ENCODE data around the gene NFKB2.

The NFKB2 gene

GRCh38 chr10:102432162-102432950 lies 36.9 kb downstream of the NFKB2 start, which contains the start of gene CUEDC2:
Gene CUEDC2 (minus strand): TSS chr10:102432574. CDS start chr10:102425188, 7,386 bp downstream.
- peak within 1 kb of the TSS; percentile 88 for H3K4me3 ChIP-seq (ENCODE audit: low read length)
- no peak for TF ChIP-seq CTCF (conservative IDR thresholded peaks at IDR 0.05; ENCODE audit: low read depth, low read length)

GRCh38 chr10:102433619-102434046 lies 38.1 kb downstream of the NFKB2 start:
- no peak overlapping the region for H3K4me3 ChIP-seq (ENCODE audit: low read length)
- no peak for DNase-seq (ENCODE audit: low read depth)
- no peak for TF ChIP-seq CTCF (conservative IDR thresholded peaks at IDR 0.05; ENCODE audit: low read depth, low read length)

More at GRCh38 chr10:102432162-102432950, 36.9 kb downstream of the NFKB2 start, which contains the start of gene CUEDC2:
- peak; percentile 71 for DNase-seq (ENCODE audit: low read depth)

- no peak for DNase-seq (ENCODE audit: low read depth)
- H3K4me3 ChIP-seq (ENCODE audit: low read length) = no peak overlapping the region
- TF ChIP-seq CTCF (conservative IDR thresholded peaks at IDR 0.05; ENCODE audit: low read depth, low read length) = no peak
These were observed 39.1 kb downstream of the NFKB2 start for GRCh38 chr10:102434394-102435132.

GRCh38 chr10:102435133-102435497 lies 39.6 kb downstream of the NFKB2 start:
- DNase-seq (ENCODE audit: low read depth) = no peak
- TF ChIP-seq CTCF (conservative IDR thresholded peaks at IDR 0.05; ENCODE audit: low read depth, low read length) = no peak
- H3K4me3 ChIP-seq (ENCODE audit: low read length) = no peak overlapping the region

- DNase-seq (ENCODE audit: low read depth) = no peak
- H3K4me3 ChIP-seq (ENCODE audit: low read length) = no peak overlapping the region
- TF ChIP-seq CTCF (conservative IDR thresholded peaks at IDR 0.05; ENCODE audit: low read depth, low read length) = no peak
These were observed 40.2 kb downstream of the NFKB2 start for GRCh38 chr10:102435529-102436233.

GRCh38 chr10:102436312-102436711 lies 40.8 kb downstream of the NFKB2 start:
- no peak for TF ChIP-seq CTCF (conservative IDR thresholded peaks at IDR 0.05; ENCODE audit: low read depth, low read length)
- no peak for DNase-seq (ENCODE audit: low read depth)
- H3K4me3 ChIP-seq (ENCODE audit: low read length) = no peak overlapping the region
